GM21423 (cell line): Measurements from ENCODE around the gene FOXK1.
"Not testable (repeated sequence)": the region's sequence is repeated elsewhere in the genome, so short reads cannot be mapped to it uniquely, and the experiment has no call there.

Experiments
- ATAC-seq: cut with Tn5 transposase; IDR thresholded peaks from one replicate; pipeline ENCODE4 v1.9.1; 2021; ENCODE audit warnings: mild to moderate bottlenecking, moderate library complexity; ENCODE audit not compliant: unreplicated experiment

The FOXK1 gene

DNA sequence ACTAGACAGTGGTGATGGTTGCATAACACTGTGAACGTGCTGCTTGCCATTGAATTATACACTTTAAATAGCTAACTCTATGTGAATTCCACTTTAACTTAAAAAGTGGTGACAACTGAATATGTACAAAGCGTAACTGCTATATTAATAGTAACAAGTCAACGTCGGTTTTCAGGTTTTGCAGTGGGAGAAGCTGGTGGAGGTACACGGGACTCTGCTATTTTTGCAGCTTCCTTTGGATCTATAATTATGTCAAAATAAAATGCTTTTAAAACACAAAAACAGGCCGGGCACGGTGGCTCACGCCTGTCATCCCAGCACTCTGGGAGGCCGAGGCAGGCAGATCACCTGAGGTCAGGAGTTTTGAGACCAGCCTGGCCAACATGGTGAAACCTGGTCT lies 114.4 kb downstream of the FOXK1 start:
- ATAC-seq, result no peak

DNA sequence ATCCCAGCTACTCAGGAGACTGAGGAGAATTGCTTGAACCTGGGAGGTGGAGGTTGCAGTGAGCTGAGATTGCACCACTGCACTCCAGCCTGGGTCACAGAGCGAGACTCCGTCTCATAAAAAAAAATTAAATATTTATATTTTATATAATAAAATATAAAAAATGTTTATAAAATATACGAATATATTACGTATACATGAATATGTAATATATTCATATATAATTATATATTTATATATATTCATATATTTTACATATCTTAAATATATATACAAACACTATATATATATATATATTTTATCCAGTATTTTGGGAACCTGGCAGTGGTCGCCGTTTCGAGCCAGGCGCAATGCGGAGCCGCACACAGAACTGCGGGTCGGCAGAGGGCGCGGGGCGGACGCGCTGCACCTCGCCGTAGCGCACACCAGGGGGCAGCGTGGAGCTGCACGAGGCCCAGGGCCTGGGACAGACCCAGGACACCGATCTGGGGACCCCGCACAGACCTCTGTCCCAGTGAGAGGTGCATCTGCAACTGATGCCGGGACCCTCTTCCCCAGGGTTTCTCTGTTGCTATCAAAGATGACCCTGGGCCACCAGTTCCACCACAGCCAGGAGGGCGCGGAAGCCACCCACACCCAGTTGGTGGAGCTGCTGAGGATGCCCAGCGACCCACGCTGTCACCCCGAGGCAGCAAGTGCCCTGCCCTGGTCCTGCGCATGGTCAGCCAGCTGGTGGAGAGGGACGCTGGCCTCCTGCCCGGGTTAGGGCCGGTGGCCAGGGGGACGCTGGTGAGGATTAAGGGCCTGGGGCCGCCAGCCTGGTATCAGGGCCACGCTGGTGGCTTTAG lies 116.0 kb downstream of the FOXK1 start:
- ATAC-seq, result no peak

GRCh38 chr7:4798706-4799235 lies 116.7 kb downstream of the FOXK1 start:
- no peak for ATAC-seq

DNA sequence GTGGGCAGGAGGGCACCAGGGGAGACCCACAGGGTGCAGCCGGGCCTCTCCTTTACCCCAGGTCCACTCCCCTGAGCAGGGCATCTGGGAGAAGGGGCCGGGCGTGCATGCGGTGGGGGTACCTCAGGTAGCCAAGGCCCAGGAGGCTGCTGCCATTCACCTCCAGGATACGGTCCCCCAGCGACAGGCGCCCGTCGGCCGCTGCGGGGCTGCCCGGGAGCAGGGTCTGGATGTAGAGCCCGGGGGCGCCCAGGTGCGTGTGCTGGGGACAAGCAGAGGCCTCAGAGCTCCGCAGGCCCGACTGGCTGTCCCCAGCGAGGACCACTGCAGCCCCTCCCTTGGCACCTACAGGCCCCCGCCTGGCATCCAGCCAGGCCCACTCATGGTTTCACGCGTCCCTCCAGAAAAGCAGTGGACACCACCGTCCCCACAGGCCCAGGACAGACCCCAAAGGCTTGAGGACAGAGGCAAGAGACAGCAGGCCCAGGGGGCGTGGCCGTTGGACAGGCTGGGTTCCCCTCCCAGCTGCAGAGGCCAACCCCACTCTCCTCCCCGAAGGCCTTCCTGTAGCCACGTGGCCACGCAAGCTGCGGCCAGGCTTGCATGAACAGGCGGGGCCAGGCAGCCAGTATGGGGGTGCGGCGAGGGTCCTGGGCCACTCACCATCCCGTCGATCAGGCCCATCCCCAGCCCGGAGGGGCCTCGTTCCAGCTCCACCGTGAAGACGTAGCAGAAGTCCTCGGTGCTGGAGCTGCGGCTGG lies 117.6 kb downstream of the FOXK1 start:
- ATAC-seq, result no peak

GRCh38 chr7:4800487-4800886 lies 118.4 kb downstream of the FOXK1 start:
- no peak for ATAC-seq

- ATAC-seq, result no peak
These were observed 119.1 kb downstream of the FOXK1 start for GRCh38 chr7:4800926-4801838.

DNA sequence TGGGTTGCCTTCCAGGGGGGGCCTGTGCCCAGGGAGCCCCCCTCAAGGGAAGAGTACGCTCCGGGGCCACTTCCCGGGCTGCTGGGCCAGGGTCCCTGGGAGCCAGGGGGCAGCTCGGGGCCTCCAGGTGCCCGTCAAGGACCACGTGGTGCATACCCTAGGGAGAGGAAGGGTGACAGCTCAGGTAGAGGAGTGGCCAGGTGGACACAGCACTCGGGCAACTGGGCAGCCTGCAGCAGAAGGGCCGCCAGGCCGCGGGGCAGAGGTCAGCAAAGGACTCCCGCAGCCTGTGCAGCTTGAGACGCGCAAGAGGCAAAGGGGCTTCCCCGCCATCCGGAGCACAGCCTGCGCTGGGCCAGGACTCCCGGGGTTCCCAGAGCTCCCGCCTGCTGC lies 119.7 kb downstream of the FOXK1 start:
- no peak for ATAC-seq

- ATAC-seq, result not testable (repeated sequence)
These were observed 120.5 kb downstream of the FOXK1 start for GRCh38 chr7:4802577-4802976.

- ATAC-seq, result no peak
These were observed 121.5 kb downstream of the FOXK1 start for GRCh38 chr7:4803397-4804241.

DNA sequence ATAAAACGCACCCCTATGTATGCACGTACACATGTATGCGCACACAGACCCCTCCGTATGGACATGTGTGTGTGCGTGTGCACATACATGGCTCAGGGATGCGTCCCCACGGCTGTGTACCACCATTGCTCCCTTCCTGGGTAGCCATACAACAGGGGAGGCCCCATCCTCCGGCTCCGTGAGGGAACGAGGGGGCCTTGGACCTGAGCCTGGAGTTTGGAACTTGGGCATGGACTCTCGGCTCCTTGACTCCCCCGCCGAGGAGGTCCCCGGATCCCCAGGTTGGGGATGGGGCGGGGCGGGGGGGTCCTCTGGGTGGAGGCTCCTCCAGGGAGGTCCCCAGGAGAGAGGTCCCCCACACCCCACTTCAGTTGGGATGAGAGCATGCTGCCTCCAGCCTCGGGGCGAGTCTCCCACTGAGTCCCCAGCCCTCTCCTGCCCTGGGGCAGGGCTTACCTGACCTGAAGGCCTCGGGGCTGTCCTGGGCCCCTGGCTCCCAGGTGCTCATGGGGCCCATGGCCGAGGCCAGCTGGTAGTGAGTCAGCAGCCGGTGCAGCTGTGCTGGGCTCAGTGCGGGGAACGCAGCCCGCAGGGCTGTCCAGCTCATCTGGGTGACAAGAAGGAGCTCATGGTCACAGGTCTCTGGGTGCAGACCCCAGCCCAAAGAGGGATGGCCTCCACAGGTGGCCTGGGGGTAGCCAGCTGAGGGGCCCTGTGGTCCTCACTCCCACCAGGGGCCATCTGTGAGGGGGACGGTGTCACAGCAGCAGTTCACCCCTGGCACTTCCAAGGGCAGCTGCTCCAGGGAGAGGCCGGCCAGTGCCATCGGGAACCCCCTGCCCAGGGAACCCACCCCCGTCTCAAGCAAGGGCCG lies 123.3 kb downstream of the FOXK1 start:
- ATAC-seq, result no peak

DNA sequence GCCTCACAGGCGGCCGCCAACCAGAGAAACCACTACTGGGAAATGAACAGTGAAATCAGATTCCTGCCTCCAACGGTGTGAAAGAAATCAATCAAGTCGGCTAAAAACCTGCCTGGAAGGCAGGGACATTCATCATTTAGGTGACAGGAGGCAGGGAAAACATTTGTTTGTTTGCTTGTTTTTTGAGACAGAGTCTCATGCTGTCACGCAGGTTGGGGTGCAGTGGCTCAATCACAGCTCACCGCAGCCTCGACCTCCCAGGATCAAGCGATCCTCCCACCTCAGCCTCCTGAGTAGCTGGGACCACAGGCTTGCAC lies 123.8 kb downstream of the FOXK1 start:
- no peak for ATAC-seq

DNA sequence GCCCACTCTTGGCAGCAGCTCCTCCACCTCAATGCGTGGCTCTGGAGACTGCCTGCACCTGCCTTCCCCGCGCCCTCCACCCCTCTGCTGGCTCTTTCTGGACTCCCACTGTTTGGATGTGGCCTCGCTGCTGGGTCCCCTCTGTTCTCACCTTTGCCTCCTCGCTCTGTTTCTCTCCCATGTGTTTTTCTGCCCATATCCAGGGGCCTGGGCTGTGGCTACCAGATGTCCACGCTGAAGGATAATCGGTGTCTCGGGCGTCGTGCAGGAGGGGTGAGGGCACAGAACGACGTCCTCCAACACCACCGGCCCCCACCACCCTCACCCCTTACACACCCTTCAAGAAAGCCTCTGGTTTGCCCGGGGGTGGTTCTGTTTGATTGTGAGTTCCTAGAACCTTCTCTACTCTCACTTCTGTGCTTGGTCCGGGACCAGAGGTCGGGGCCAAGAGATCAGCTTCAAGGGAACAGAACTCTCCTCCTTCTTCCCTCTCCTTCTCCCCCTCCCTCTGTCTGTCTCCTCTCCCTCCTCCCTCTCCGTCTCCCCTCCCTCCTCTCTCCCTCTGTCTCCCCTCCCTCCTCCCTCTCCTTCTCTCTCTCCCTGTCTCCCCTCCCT lies 125.0 kb downstream of the FOXK1 start:
- no peak for ATAC-seq

DNA sequence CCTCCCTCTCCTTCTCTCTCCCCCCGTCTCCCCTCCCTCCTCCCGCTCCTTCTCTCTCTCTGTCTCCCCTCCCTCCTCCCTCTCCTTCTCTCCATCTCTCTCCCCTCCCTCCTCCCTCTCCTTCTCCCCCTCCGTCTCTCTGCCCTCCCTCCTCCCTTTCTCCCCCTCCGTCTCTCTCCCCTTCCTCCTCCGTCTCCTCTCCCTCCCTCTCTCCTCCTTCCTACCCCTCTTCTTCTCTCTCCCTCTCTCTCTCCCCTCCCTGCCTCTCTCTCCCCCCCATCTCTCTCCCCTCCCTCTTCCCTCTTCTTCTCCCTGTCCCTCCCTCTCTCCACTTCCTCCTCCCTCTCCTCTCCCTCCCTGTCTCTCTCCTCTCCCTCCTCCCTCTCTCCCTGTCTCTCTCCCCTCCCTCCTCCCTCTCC lies 125.5 kb downstream of the FOXK1 start:
- no peak for ATAC-seq

- ATAC-seq, result no peak
These were observed 125.9 kb downstream of the FOXK1 start for GRCh38 chr7:4808026-4808425.

DNA sequence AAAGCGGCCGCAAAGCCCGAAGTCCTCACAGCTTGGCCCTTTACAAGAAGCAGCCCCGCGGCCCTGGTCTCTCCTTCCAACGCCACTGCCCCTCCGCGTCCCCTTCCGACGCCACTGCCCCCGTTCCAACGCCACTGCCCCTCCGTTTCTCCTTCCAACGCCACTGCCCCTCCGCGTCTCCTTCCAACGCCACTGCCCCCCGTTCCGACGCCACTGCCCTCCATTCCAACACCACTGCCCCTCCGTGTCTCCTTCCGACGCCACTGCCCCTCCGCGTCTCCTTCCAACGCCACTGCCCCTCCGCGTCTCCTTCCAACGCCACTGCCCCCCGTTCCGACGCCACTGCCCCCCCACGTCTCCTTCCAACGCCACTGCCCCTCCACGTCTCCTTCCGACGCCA lies 126.5 kb downstream of the FOXK1 start:
- no peak for ATAC-seq

- no peak for ATAC-seq
These were observed 127.0 kb downstream of the FOXK1 start for GRCh38 chr7:4809091-4809591.

GRCh38 chr7:4809666-4810065 lies 127.6 kb downstream of the FOXK1 start:
- ATAC-seq, result no peak

GRCh38 chr7:4814433-4814832 lies 132.3 kb downstream of the FOXK1 start:
- no peak for ATAC-seq

GRCh38 chr7:4815121-4815520 lies 133.0 kb downstream of the FOXK1 start:
- ATAC-seq, result no peak
